A549 (cell line): Measurements from ENCODE around the gene MYOF.

Experiments
- KDM1A ChIP-seq: fragments of 200-600 bp; sonication (generic); IDR thresholded peaks from 2 replicates; pipeline ENCODE4 v1.6.1; 2016; ENCODE audit warnings: low read depth, mild to moderate bottlenecking
- MAFK ChIP-seq: fragments of 450-650 bp; IDR thresholded peaks from 2 replicates; pipeline ENCODE4 v1.6.1; 2014; ENCODE audit not compliant: partially characterized antibody
- PHF8 ChIP-seq: fragments of 200-600 bp; sonication (generic); IDR thresholded peaks from 2 replicates; pipeline ENCODE4 v1.6.1; 2016; ENCODE audit warnings: low read depth, mild to moderate bottlenecking, antibody characterized with exemption, moderate library complexity, borderline replicate concordance
- RAD21 ChIP-seq, 2 experiments: fragments of >200 bp in 1 of 2; sonication (Bioruptor Twin) in 1 of 2; formaldehyde crosslinking in 1 of 2; IDR thresholded peaks in 1 of 2; conservative IDR thresholded peaks in 1 of 2; 2 replicates in 1 of 2; 3 replicates in 1 of 2; pipeline ENCODE4 v1.6.1; 2012 to 2018; ENCODE audit warnings: inconsistent platforms in 1 of 2
- RCOR1 ChIP-seq: fragments of 150-350 bp; IDR thresholded peaks from 2 replicates; pipeline ENCODE4 v1.6.1; 2014; ENCODE audit warnings: antibody characterized with exemption, low read length, low read depth
- ZFP36 ChIP-seq: fragments of 450-650 bp; IDR thresholded peaks from 2 replicates; pipeline ENCODE4 v1.6.1; 2014; ENCODE audit warnings: borderline replicate concordance; ENCODE audit not compliant: partially characterized antibody
- TF ChIP-seq, protein P1 (sequence below): fragments of >200 bp; sonication (Bioruptor Twin); formaldehyde crosslinking; IDR thresholded peaks from 3 replicates; pipeline ENCODE4 v1.5.1; 2016
- TF ChIP-seq, protein P2 (sequence below): IDR thresholded peaks from 2 replicates; pipeline ENCODE4 v1.6.1; 2012; ENCODE audit warnings: low read depth, borderline replicate concordance

DNA sequence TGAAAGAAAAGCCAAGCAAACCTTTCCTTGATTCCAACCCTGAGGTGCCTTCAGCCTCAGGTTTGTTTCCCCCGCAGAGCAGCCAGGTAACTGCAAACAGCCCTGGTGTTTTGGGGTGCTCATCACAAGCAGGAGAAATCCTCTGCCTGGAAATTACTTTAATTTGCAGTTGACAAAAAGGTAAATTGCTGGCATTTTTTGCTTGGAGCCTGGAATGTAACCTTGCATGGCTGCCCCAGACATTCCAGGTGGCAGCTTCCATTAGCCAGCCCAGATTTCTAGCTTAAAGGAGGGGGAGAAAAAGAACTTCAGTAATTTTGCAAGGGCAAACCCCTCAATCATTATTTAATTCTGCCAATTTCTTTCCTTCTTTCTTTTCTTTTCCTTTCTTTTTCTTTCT lies 194.4 kb downstream of the MYOF start:
- TF ChIP-seq, protein P1, sequence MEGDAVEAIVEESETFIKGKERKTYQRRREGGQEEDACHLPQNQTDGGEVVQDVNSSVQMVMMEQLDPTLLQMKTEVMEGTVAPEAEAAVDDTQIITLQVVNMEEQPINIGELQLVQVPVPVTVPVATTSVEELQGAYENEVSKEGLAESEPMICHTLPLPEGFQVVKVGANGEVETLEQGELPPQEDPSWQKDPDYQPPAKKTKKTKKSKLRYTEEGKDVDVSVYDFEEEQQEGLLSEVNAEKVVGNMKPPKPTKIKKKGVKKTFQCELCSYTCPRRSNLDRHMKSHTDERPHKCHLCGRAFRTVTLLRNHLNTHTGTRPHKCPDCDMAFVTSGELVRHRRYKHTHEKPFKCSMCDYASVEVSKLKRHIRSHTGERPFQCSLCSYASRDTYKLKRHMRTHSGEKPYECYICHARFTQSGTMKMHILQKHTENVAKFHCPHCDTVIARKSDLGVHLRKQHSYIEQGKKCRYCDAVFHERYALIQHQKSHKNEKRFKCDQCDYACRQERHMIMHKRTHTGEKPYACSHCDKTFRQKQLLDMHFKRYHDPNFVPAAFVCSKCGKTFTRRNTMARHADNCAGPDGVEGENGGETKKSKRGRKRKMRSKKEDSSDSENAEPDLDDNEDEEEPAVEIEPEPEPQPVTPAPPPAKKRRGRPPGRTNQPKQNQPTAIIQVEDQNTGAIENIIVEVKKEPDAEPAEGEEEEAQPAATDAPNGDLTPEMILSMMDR: no peak
- TF ChIP-seq MAFK (no peak), KDM1A (no peak), RCOR1 (no peak), RAD21 (conservative IDR thresholded peaks at IDR 0.05 in 1 of 2, IDR thresholded peaks at IDR 0.05 in 1 of 2) (no peak), ZFP36 (no peak), PHF8 (no peak)
- TF ChIP-seq, protein P2, sequence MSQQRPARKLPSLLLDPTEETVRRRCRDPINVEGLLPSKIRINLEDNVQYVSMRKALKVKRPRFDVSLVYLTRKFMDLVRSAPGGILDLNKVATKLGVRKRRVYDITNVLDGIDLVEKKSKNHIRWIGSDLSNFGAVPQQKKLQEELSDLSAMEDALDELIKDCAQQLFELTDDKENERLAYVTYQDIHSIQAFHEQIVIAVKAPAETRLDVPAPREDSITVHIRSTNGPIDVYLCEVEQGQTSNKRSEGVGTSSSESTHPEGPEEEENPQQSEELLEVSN: no peak
